ENCODE results near the gene GET3. TPM values are rescaled to one million over a fixed set of nuclear protein-coding genes. Genes with fewer than 3 reads are reported as not detected.

GET3 gene
- polyA plus RNA-seq, 4 donors, result 62.1 to 85.4 (median 69.8) TPM

GRCh38 chr19:12786141-12786870 is 49.0 kb downstream of the GET3 start:
- Histone ChIP-seq H3K36me3 (ENCODE audit: control insufficient read depth in 3 of 3, insufficient read depth in 2 of 3, low read depth in 1 of 3, low read length in 3 of 3) (no peaks in the 10 kb centered on the region), H3K4me1 (ENCODE audit: control insufficient read depth in 3 of 3, insufficient read depth in 2 of 3, low read depth in 1 of 3, low read length in 2 of 3) (peaks cover 18 to 80% (median 19%) of the 10 kb centered on the region in 3 donors), H3K9me3 (ENCODE audit: control insufficient read depth in 2 of 2, insufficient read depth in 1 of 2, low read depth in 1 of 2, low read length in 1 of 2) (no peaks in the 10 kb centered on the region), H3K27me3 (ENCODE audit: control insufficient read depth in 3 of 3, insufficient read depth in 3 of 3, low read length in 3 of 3) (no peaks in the 10 kb centered on the region), H3K4me3 (ENCODE audit: low read depth in 1 of 3, low read length in 3 of 3) (no peak overlapping the region), H3K27ac (ENCODE audit: low read depth in 1 of 3, low read length in 2 of 3) (peak overlapping the region; percentile 87 to 100 (median 95))
- FAIRE-seq, result no peak
- DNase-seq, result peak; percentile 46 to 62
- WGBS, 3 donors, result 17 to 37% (median 23%) methylated on average over 16 to 18 of the region's 18 CpGs

- DNase-seq (peak in 1 of 2 donors; percentile 43), FAIRE-seq (no peak)
- Histone ChIP-seq H3K36me3 (ENCODE audit: control insufficient read depth in 3 of 3, insufficient read depth in 2 of 3, low read depth in 1 of 3, low read length in 3 of 3) (no peaks in the 10 kb centered on the region), H3K27ac (ENCODE audit: low read depth in 1 of 3, low read length in 2 of 3) (peak overlapping the region; percentile 87 to 100 (median 95)), H3K4me3 (ENCODE audit: low read depth in 1 of 3, low read length in 3 of 3) (no peak overlapping the region), H3K27me3 (ENCODE audit: control insufficient read depth in 3 of 3, insufficient read depth in 3 of 3, low read length in 3 of 3) (no peaks in the 10 kb centered on the region), H3K4me1 (ENCODE audit: control insufficient read depth in 3 of 3, insufficient read depth in 2 of 3, low read depth in 1 of 3, low read length in 2 of 3) (peaks cover 18 to 76% (median 19%) of the 10 kb centered on the region in 3 donors), H3K9me3 (ENCODE audit: control insufficient read depth in 2 of 2, insufficient read depth in 1 of 2, low read depth in 1 of 2, low read length in 1 of 2) (no peaks in the 10 kb centered on the region)
- 82 to 93% (median 87%) methylated on average over 3 of the region's 3 CpGs for WGBS, 3 donors
These were observed 49.7 kb downstream of the GET3 start for GRCh38 chr19:12786952-12787351.

GRCh38 chr19:12787458-12787857 is 50.2 kb downstream of the GET3 start:
- Histone ChIP-seq H3K27ac (ENCODE audit: low read depth in 1 of 3, low read length in 2 of 3) (peak overlapping the region; percentile 35 to 100 (median 87)), H3K4me3 (ENCODE audit: low read depth in 1 of 3, low read length in 3 of 3) (no peak overlapping the region), H3K9me3 (ENCODE audit: control insufficient read depth in 2 of 2, insufficient read depth in 1 of 2, low read depth in 1 of 2, low read length in 1 of 2) (no peaks in the 10 kb centered on the region), H3K36me3 (ENCODE audit: control insufficient read depth in 3 of 3, insufficient read depth in 2 of 3, low read depth in 1 of 3, low read length in 3 of 3) (peaks cover 0 to 1% (median 0%) of the 10 kb centered on the region in 3 donors), H3K4me1 (ENCODE audit: control insufficient read depth in 3 of 3, insufficient read depth in 2 of 3, low read depth in 1 of 3, low read length in 2 of 3) (peaks cover 18 to 73% (median 19%) of the 10 kb centered on the region in 3 donors), H3K27me3 (ENCODE audit: control insufficient read depth in 3 of 3, insufficient read depth in 3 of 3, low read length in 3 of 3) (no peaks in the 10 kb centered on the region)
- FAIRE-seq, result no peak
- WGBS, 3 donors, result 70 to 76% (median 74%) methylated on average over 10 of the region's 10 CpGs
- no peak for DNase-seq

GRCh38 chr19:12788042-12788681 is 50.9 kb downstream of the GET3 start:
- H3K27ac ChIP-seq (ENCODE audit: low read depth in 1 of 3, low read length in 2 of 3), result peak overlapping the region; percentile 98 to 100 (median 99)
- 17 to 34% (median 24%) methylated on average over 4 of the region's 4 CpGs for WGBS, 3 donors
- no peak for FAIRE-seq
- no peak for DNase-seq
- peaks cover 14 to 70% (median 15%) of the 10 kb centered on the region in 3 donors for H3K4me1 ChIP-seq (ENCODE audit: control insufficient read depth in 3 of 3, insufficient read depth in 2 of 3, low read depth in 1 of 3, low read length in 2 of 3)
- H3K9me3 ChIP-seq (ENCODE audit: control insufficient read depth in 2 of 2, insufficient read depth in 1 of 2, low read depth in 1 of 2, low read length in 1 of 2), result no peaks in the 10 kb centered on the region
- H3K36me3 ChIP-seq (ENCODE audit: control insufficient read depth in 3 of 3, insufficient read depth in 2 of 3, low read depth in 1 of 3, low read length in 3 of 3), result peaks cover 0 to 8% (median 0%) of the 10 kb centered on the region in 3 donors
- no peaks in the 10 kb centered on the region for H3K27me3 ChIP-seq (ENCODE audit: control insufficient read depth in 3 of 3, insufficient read depth in 3 of 3, low read length in 3 of 3)
- H3K4me3 ChIP-seq (ENCODE audit: low read depth in 1 of 3, low read length in 3 of 3), result peak overlapping the region in 2 of 3 donors; percentile 60

- peaks cover 9 to 65% (median 9%) of the 10 kb centered on the region in 3 donors for H3K4me1 ChIP-seq (ENCODE audit: control insufficient read depth in 3 of 3, insufficient read depth in 2 of 3, low read depth in 1 of 3, low read length in 2 of 3)
- DNase-seq (peak; percentile 84 to 92), FAIRE-seq (no peak)
- peak overlapping the region in 2 of 3 donors; percentile 60 for H3K4me3 ChIP-seq (ENCODE audit: low read depth in 1 of 3, low read length in 3 of 3)
- peak overlapping the region; percentile 98 to 100 (median 99) for H3K27ac ChIP-seq (ENCODE audit: low read depth in 1 of 3, low read length in 2 of 3)
- 1 to 3% (median 3%) methylated on average over 12 of the region's 12 CpGs for WGBS, 3 donors
- no peaks in the 10 kb centered on the region for H3K27me3 ChIP-seq (ENCODE audit: control insufficient read depth in 3 of 3, insufficient read depth in 3 of 3, low read length in 3 of 3)
- no peaks in the 10 kb centered on the region for H3K9me3 ChIP-seq (ENCODE audit: control insufficient read depth in 2 of 2, insufficient read depth in 1 of 2, low read depth in 1 of 2, low read length in 1 of 2)
- peaks cover 0 to 8% (median 0%) of the 10 kb centered on the region in 3 donors for H3K36me3 ChIP-seq (ENCODE audit: control insufficient read depth in 3 of 3, insufficient read depth in 2 of 3, low read depth in 1 of 3, low read length in 3 of 3)
These were observed 51.4 kb downstream of the GET3 start for GRCh38 chr19:12788682-12789097.

- FAIRE-seq, result no peak
- H3K4me1 ChIP-seq (ENCODE audit: control insufficient read depth in 3 of 3, insufficient read depth in 2 of 3, low read depth in 1 of 3, low read length in 2 of 3), result peaks cover 8 to 63% (median 8%) of the 10 kb centered on the region in 3 donors
These were observed 52.0 kb downstream of the GET3 start for GRCh38 chr19:12789098-12789903.

GRCh38 chr19:12789904-12790619 is 52.8 kb downstream of the GET3 start:
- WGBS, 3 donors, result 0 to 1% (median 0%) methylated on average over 43 to 56 of the region's 56 CpGs
- Histone ChIP-seq H3K27ac (ENCODE audit: low read depth in 1 of 3, low read length in 2 of 3) (peak overlapping the region; percentile 98 to 99 (median 98)), H3K4me1 (ENCODE audit: control insufficient read depth in 3 of 3, insufficient read depth in 2 of 3, low read depth in 1 of 3, low read length in 2 of 3) (peaks cover 8 to 63% (median 8%) of the 10 kb centered on the region in 3 donors), H3K36me3 (ENCODE audit: control insufficient read depth in 3 of 3, insufficient read depth in 2 of 3, low read depth in 1 of 3, low read length in 3 of 3) (peaks cover 0 to 8% (median 0%) of the 10 kb centered on the region in 3 donors), H3K27me3 (ENCODE audit: control insufficient read depth in 3 of 3, insufficient read depth in 3 of 3, low read length in 3 of 3) (no peaks in the 10 kb centered on the region), H3K9me3 (ENCODE audit: control insufficient read depth in 2 of 2, insufficient read depth in 1 of 2, low read depth in 1 of 2, low read length in 1 of 2) (no peaks in the 10 kb centered on the region), H3K4me3 (ENCODE audit: low read depth in 1 of 3, low read length in 3 of 3) (peak overlapping the region; percentile 33 to 97 (median 60))
- FAIRE-seq (no peak), DNase-seq (peak; percentile 95 to 99)

More at GRCh38 chr19:12789098-12789903, 52.0 kb downstream of the GET3 start:
- Histone ChIP-seq H3K4me3 (ENCODE audit: low read depth in 1 of 3, low read length in 3 of 3) (peak overlapping the region; percentile 33 to 97 (median 60)), H3K27me3 (ENCODE audit: control insufficient read depth in 3 of 3, insufficient read depth in 3 of 3, low read length in 3 of 3) (no peaks in the 10 kb centered on the region), H3K9me3 (ENCODE audit: control insufficient read depth in 2 of 2, insufficient read depth in 1 of 2, low read depth in 1 of 2, low read length in 1 of 2) (no peaks in the 10 kb centered on the region), H3K36me3 (ENCODE audit: control insufficient read depth in 3 of 3, insufficient read depth in 2 of 3, low read depth in 1 of 3, low read length in 3 of 3) (peaks cover 0 to 8% (median 0%) of the 10 kb centered on the region in 3 donors), H3K27ac (ENCODE audit: low read depth in 1 of 3, low read length in 2 of 3) (peak overlapping the region; percentile 98 to 100 (median 99))
- 0 to 3% (median 1%) methylated on average over 15 to 46 of the region's 46 CpGs for WGBS, 3 donors
- DNase-seq, result peak in 1 of 2 donors; percentile 90
